ENCODE measurements around the gene TDRD10. TPM values are rescaled to one million over a fixed set of nuclear protein-coding genes. Genes with fewer than 3 reads are reported as not detected.

The TDRD10 gene
- total RNA-seq, 1 experiment from 2014 or later = not detected

GRCh38 chr1:154586231-154586630 is 84.2 kb downstream of the TDRD10 start:
- no peak overlapping the region for H3K4me3 ChIP-seq (ENCODE audit: low read depth, low read length, poor library complexity, severe bottlenecking)
- no TSS peak for BruUV-seq (replicated peaks)
- intact Hi-C loops (cut with micrococcal nuclease; ENCODE audit: unreplicated experiment) = no loop called here
- peaks cover 97% of the 10 kb centered on the region for H3K36me3 ChIP-seq (ENCODE audit: insufficient read depth, low read length, poor library complexity, severe bottlenecking)
- no peak overlapping the region for H3K27ac ChIP-seq (ENCODE audit: low read depth, low read length, poor library complexity, severe bottlenecking)
- CTCF ChIA-PET = no interaction called here
- POLR2A ChIA-PET (ENCODE audit: low non-redundant PET) = no interaction called here
- no peaks in the 10 kb centered on the region for H3K27me3 ChIP-seq (replicated peaks; ENCODE audit: insufficient read depth, low read depth, low read length, poor library complexity)
- DNase-seq (ENCODE audit: low spot score) = no peak
- no peaks in the 10 kb centered on the region for H3K9me3 ChIP-seq (ENCODE audit: low read depth, low read length, poor library complexity, severe bottlenecking)
- no peak for TF ChIP-seq CTCF (conservative IDR thresholded peaks at IDR 0.05; ENCODE audit: low read depth, low read length)
- TF ChIP-seq EZH2 (IDR thresholded peaks at IDR 0.05; ENCODE audit: borderline replicate concordance, low read depth, low read length, poor library complexity, severe bottlenecking) = no peak
- no peaks in the 10 kb centered on the region for H3K4me1 ChIP-seq (ENCODE audit: insufficient read depth, low read length, poor library complexity, severe bottlenecking)

- Histone ChIP-seq H3K27me3 (replicated peaks; ENCODE audit: insufficient read depth, low read depth, low read length, poor library complexity) (no peaks in the 10 kb centered on the region), H3K27ac (ENCODE audit: low read depth, low read length, poor library complexity, severe bottlenecking) (no peak overlapping the region), H3K4me1 (ENCODE audit: insufficient read depth, low read length, poor library complexity, severe bottlenecking) (no peaks in the 10 kb centered on the region), H3K36me3 (ENCODE audit: insufficient read depth, low read length, poor library complexity, severe bottlenecking) (peaks cover 100% of the 10 kb centered on the region), H3K4me3 (ENCODE audit: low read depth, low read length, poor library complexity, severe bottlenecking) (no peak overlapping the region), H3K9me3 (ENCODE audit: low read depth, low read length, poor library complexity, severe bottlenecking) (no peaks in the 10 kb centered on the region)
- ChIA-PET CTCF (no interaction called here), POLR2A (ENCODE audit: low non-redundant PET) (no interaction called here)
- intact Hi-C loops (cut with micrococcal nuclease; ENCODE audit: unreplicated experiment) = no loop called here
- TF ChIP-seq EZH2 (IDR thresholded peaks at IDR 0.05; ENCODE audit: borderline replicate concordance, low read depth, low read length, poor library complexity, severe bottlenecking) (no peak), CTCF (conservative IDR thresholded peaks at IDR 0.05; ENCODE audit: low read depth, low read length) (no peak)
- no TSS peak for BruUV-seq (replicated peaks)
- DNase-seq (ENCODE audit: low spot score) = no peak
These were observed 84.6 kb downstream of the TDRD10 start for GRCh38 chr1:154586641-154587040.

- BruUV-seq (replicated peaks) = no TSS peak
- ChIA-PET CTCF (no interaction called here), POLR2A (ENCODE audit: low non-redundant PET) (no interaction called here)
- DNase-seq (ENCODE audit: low spot score) = no peak
- Histone ChIP-seq H3K9me3 (ENCODE audit: low read depth, low read length, poor library complexity, severe bottlenecking) (no peaks in the 10 kb centered on the region), H3K27ac (ENCODE audit: low read depth, low read length, poor library complexity, severe bottlenecking) (no peak overlapping the region), H3K36me3 (ENCODE audit: insufficient read depth, low read length, poor library complexity, severe bottlenecking) (peaks cover 98% of the 10 kb centered on the region), H3K27me3 (replicated peaks; ENCODE audit: insufficient read depth, low read depth, low read length, poor library complexity) (no peaks in the 10 kb centered on the region), H3K4me1 (ENCODE audit: insufficient read depth, low read length, poor library complexity, severe bottlenecking) (no peaks in the 10 kb centered on the region), H3K4me3 (ENCODE audit: low read depth, low read length, poor library complexity, severe bottlenecking) (no peak overlapping the region)
- TF ChIP-seq CTCF (conservative IDR thresholded peaks at IDR 0.05; ENCODE audit: low read depth, low read length) (no peak), EZH2 (IDR thresholded peaks at IDR 0.05; ENCODE audit: borderline replicate concordance, low read depth, low read length, poor library complexity, severe bottlenecking) (no peak)
- intact Hi-C loops (cut with micrococcal nuclease; ENCODE audit: unreplicated experiment) = no loop called here
These were observed 87.8 kb downstream of the TDRD10 start for GRCh38 chr1:154589780-154590179.

Data from A673 (cell line).